ENCODE results near the gene FLVCR2.

DNA sequence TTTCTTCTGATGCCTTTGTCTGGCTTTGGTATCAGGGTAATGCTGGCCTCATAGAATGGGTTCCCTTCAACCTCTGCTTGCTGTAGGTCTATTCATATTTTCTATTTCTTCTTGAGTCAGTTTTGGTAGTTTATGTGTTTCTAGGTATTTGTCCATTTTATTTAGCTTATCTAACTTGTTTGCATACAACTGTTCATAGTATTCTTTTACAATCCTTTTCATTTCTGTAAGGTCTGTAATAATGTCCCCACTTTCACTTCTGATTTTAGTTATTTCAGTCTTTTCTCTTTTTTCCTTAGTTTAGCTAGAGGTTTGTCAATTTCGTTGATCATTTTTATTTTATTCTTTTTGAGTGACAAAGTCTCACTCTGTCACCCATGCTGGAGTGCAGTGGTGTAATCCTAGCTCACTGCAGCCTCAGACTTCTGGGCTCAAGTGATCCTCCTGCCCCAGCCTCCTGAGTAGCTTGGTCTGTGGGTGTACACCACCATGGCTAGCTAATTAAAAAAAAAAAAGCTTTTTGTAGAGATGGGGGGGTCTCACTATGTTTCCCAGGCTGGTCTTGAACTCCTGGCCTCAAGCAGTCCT lies 94.3 kb downstream of the FLVCR2 start:
- TF ChIP-seq POLR2A (IDR thresholded peaks at IDR 0.05; ENCODE audit: low read depth, low read length) (no peak), POLR2AphosphoS5 (IDR thresholded peaks at IDR 0.05; ENCODE audit: low read depth, low read length) (no peak), SPI1 (IDR thresholded peaks at IDR 0.05; ENCODE audit: low read depth, low read length) (no peak), TAF1 (IDR thresholded peaks at IDR 0.05; ENCODE audit: low read depth, low read length) (no peak), POU2F2 (IDR thresholded peaks at IDR 0.05; ENCODE audit: low read depth, low read length) (no peak), PAX5 (IDR thresholded peaks at IDR 0.05; ENCODE audit: insufficient read depth, low read length, severe bottlenecking) (no peak)

All from GM12891 (cell line).